HG02678 (cell line): ENCODE data around the gene METTL24.
"Not testable (repeated sequence)": the region's sequence is repeated elsewhere in the genome, so short reads cannot be mapped to it uniquely, and the experiment has no call there.

Experiments used
- ATAC-seq: cut with Tn5 transposase; IDR thresholded peaks from one replicate; pipeline ENCODE4 v1.9.1; 2021; ENCODE audit warnings: mild to moderate bottlenecking, moderate library complexity; ENCODE audit not compliant: unreplicated experiment

The METTL24 gene

DNA sequence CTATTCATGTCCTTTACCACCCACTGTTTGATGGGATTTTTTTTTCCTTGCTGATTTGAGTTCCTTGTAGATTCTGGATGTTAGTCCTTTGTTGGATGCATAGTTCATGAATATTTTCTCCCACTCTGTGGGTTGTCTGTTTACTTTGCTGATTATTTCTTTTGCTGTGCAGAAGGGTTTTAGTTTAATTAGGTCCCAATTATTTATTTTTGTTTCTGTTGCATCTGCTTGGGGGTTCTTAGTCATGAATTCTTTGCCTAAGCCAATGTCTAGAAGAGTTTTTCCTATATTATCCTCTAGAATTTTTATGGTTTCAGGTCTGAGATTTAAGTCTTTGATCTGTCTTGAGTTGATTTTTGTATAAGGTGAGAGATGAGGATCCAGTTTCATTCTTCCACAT is 85.4 kb downstream of the METTL24 start:
- not testable (repeated sequence) for ATAC-seq

GRCh38 chr6:110271732-110272022 is 86.5 kb downstream of the METTL24 start:
- no peak for ATAC-seq

- ATAC-seq: no peak
These were observed 88.0 kb downstream of the METTL24 start for GRCh38 chr6:110270165-110270564.

GRCh38 chr6:110269623-110270022 is 88.5 kb downstream of the METTL24 start:
- no peak for ATAC-seq

- ATAC-seq: no peak
These were observed 91.2 kb downstream of the METTL24 start for GRCh38 chr6:110266996-110267395.

GRCh38 chr6:110265273-110265672 is 92.9 kb downstream of the METTL24 start:
- no peak for ATAC-seq

GRCh38 chr6:110256366-110256765 is 101.8 kb downstream of the METTL24 start:
- ATAC-seq: no peak

DNA sequence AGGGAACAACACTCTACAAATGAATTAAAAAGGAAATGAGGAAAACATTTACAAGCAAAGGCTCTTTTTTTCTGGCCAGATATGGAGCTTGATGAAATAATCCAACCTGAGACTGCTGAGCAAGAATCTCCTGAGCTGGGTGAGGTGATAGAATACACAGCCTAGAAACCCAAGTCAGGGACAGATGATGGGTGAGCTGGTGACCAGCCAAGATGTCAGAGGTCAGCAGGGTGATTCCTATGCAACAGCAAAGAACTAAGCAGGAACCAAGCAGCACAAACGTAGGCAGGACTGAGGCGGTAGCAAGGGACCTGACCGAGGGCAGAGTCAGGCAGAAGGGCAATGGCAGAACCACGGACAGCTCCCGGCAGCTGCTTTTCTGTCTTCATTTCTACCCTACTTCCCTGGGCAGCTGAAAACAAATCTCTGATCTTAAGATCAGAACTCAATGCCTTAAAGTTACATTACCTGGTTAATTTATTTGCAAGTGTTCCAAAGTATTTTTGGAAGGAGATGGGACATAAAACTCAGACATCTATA is 102.9 kb downstream of the METTL24 start:
- ATAC-seq: no peak

DNA sequence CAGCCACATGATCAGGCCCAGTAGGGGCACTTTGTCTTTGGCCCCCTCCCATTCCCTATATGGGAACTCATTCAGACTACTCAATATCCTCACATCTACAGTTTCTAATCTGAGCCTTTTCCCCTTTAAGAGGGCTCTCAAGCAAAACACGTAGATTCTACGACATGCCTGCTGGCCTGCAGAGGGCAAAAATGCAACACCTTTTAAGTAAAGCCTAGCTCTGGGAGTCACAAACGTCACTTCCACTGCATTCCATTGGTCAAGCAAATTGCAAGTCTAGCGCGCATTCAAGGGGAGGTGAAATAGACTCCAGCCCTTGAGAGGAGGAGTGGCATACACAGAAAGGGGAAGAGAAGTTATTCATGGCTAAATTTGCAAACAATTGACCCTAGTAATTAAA is 107.3 kb downstream of the METTL24 start:
- ATAC-seq: no peak

DNA sequence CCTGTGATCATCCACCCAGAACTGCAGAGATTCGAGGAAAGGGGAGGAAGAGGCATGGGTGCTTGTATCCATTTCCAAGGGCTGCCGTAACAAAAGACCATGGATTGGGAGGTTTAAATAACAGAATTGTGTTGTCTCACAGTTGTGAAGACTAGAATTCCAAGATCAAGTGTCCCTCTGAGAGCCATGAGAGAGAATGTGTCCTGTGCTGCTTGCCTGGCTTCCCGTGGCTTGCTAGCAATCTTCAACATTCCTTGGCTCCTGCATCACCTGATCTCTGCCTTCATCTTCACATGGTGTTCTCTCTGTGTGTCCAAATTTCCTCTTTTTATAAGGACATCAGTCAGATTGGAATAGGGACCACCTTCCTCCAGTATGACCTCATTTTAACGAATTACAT is 108.1 kb downstream of the METTL24 start:
- ATAC-seq: no peak

- no peak for ATAC-seq
These were observed 111.1 kb downstream of the METTL24 start for GRCh38 chr6:110246900-110247546.

- ATAC-seq: no peak
These were observed 111.8 kb downstream of the METTL24 start for GRCh38 chr6:110246378-110246777.

- ATAC-seq: not testable (repeated sequence)
These were observed 113.5 kb downstream of the METTL24 start for GRCh38 chr6:110244621-110245020.

DNA sequence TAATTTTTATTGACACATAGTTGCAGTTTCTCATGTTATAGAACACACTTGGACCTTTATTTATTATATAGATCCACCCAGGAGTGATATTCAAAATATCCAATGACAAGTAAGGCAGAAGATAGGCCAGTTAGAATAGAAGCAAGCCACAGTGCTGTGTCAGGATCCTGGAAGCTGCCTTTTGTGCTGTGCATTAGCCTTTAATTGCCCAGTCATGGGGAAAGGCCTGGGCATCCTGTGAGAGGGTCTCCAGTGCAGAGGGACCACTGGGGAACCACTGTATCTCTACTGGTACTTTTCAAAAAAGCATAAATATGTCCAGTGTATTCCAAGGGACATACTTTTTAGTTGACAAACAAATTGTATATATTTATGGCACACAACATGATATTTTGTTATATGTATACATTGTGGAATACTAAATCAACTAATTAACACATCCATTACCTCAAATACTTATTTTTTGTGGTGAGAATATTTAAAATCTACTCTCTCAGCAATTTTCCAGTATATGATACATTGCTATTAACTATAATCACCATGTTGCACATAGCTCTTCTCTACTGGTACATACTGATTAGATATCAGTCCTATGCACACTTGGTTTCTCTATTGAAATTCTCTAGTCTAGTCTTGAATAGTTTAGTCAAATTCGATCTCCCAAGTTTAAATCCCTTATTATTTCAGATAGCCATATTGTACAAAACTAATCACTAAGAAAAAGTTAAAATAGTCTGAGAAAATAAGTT is 118.4 kb downstream of the METTL24 start:
- ATAC-seq: no peak

GRCh38 chr6:110236007-110236406 is 122.1 kb downstream of the METTL24 start:
- not testable (repeated sequence) for ATAC-seq

GRCh38 chr6:110233770-110234374 is 124.3 kb downstream of the METTL24 start:
- ATAC-seq: peak; percentile 99

DNA sequence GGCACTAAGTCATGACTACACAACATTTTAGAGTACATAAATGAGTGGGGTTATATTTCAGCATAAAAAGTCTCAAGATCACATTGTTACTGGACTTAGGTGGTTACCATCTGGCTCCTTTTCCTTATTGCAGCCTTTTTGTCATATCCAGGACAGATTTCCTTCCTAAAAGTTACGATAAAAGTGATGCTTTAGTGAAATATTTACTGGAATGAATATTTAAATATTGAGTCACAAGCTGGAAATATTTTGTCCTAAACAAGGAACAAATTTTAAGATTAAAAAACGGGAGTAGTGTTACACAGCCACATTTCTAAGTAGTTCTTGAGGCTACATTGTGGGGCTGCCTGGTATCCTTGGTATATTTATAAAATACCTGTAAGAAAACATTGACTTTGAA is 125.7 kb downstream of the METTL24 start:
- ATAC-seq: no peak

- no peak for ATAC-seq
These were observed 131.9 kb downstream of the METTL24 start for GRCh38 chr6:110226261-110226660.

DNA sequence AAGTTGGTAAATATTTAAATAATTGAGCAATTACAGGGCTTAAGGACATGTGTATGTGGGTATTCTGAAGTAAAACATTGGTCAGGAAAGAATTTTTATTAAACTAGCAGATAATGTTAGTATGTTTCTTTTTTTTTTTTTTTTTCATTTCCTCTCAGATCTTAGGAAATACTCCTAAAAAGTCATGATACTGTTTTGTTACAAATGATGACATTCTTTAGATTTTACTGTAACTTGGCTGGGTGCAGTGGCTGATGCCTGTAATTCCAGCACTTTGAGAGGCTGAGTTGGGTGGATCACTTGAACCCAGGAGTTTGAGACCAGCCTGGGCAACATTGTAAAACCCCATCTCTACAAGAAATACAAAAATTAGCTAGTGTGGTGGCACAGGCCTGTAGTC is 136.4 kb downstream of the METTL24 start:
- no peak for ATAC-seq

DNA sequence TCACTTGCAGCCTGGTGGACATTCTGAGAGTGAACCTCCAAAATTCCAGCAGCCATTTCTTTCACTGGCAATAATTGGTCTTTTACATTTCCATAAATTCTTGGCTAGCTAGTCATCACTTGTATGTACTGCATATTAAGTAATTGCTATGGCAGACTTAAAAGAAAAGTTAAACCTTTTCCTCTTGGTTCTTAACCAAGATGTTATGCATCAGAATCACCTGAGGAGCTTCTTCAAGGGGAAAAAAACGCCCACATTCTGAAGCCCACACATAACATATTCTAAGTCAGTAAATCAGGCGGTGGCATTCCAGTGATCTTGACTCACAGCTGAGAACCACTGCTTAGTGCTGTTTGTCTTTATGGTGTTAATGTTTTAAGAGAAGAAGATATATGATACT is 140.9 kb downstream of the METTL24 start:
- ATAC-seq: no peak

GRCh38 chr6:110216140-110216539 is 142.0 kb downstream of the METTL24 start:
- no peak for ATAC-seq

DNA sequence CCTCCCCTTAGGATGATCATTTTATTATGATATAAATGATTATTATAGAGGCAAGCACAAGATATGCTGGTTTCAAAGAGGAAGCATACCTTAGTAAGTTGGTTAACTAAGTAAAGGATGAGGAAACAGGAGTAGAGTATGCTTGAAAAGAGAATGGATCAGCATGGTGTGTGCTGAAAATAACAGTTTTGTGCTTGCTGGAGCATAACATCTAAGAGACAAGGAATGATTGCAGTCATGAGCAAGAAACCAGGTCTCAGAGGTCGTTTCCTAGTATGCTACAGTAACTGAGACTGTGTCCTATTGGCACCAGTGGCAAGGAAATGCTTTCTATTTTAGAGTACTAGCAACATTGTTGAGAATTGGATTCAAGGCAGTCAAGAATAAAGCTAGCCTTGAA is 143.8 kb downstream of the METTL24 start:
- no peak for ATAC-seq
